ENCODE results near the gene GPR137C.

The GPR137C gene

DNA sequence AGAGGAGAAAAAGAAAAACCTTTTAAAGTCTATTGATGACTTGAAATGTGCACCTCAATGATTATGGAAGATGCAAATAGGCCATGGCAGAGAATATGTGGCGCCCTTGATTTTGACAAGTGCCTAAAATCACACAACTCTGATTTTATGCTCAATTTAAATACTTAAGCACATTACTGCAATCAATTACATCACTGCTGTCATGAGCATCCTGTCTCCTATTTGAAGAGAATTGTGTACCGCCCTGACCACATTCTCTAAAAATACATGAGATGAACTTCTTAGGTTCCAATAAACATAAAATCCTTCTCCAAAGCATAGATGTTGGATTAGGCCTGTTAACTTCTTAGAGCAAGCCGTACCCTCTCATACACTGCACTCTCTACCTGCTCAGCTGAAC is 2.0 kb upstream of the GPR137C start:
- TF ChIP-seq, protein P1, sequence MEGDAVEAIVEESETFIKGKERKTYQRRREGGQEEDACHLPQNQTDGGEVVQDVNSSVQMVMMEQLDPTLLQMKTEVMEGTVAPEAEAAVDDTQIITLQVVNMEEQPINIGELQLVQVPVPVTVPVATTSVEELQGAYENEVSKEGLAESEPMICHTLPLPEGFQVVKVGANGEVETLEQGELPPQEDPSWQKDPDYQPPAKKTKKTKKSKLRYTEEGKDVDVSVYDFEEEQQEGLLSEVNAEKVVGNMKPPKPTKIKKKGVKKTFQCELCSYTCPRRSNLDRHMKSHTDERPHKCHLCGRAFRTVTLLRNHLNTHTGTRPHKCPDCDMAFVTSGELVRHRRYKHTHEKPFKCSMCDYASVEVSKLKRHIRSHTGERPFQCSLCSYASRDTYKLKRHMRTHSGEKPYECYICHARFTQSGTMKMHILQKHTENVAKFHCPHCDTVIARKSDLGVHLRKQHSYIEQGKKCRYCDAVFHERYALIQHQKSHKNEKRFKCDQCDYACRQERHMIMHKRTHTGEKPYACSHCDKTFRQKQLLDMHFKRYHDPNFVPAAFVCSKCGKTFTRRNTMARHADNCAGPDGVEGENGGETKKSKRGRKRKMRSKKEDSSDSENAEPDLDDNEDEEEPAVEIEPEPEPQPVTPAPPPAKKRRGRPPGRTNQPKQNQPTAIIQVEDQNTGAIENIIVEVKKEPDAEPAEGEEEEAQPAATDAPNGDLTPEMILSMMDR (conservative IDR thresholded peaks at IDR 0.05; ENCODE audit: low read depth, low read length) = no peak
- H3K4me3 ChIP-seq (ENCODE audit: low read depth, low read length) = no peak overlapping the region
- DNase-seq (ENCODE audit: low read depth) = no peak

- TF ChIP-seq, protein P1 (conservative IDR thresholded peaks at IDR 0.05; ENCODE audit: low read depth, low read length) = no peak
- DNase-seq (ENCODE audit: low read depth) = no peak
- H3K4me3 ChIP-seq (ENCODE audit: low read depth, low read length) = peak overlapping the region; percentile 96
These were observed 1.4 kb upstream of the GPR137C start for GRCh38 chr14:52551205-52551604.

DNA sequence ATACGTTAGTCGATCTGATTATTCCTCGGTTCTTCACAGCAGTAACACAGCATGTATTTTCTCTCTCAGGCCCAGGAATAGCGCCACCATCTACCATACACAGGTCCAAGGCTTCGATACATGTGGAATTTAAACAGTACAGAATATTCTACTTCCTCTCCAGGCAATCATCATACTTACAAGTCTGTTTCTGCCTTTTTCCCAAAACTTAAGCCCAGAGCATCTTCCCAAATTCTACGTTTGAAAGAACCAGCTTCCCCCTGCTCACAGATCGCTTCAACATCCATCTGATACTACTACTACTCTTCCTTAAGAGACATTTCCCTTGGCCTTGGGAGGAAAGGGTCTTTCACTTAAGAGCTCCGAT is 957 bp upstream of the GPR137C start:
- peak; percentile 67 for DNase-seq (ENCODE audit: low read depth)
- TF ChIP-seq, protein P1 (conservative IDR thresholded peaks at IDR 0.05; ENCODE audit: low read depth, low read length) = peak; percentile 59
- peak overlapping the region; percentile 96 for H3K4me3 ChIP-seq (ENCODE audit: low read depth, low read length)

GRCh38 chr14:52553002-52553670 is 500 bp downstream of the GPR137C start:
- DNase-seq (ENCODE audit: low read depth) = peak; percentile 17
- TF ChIP-seq, protein P1 (conservative IDR thresholded peaks at IDR 0.05; ENCODE audit: low read depth, low read length) = no peak
- H3K4me3 ChIP-seq (ENCODE audit: low read depth, low read length) = peak overlapping the region; percentile 58

- DNase-seq (ENCODE audit: low read depth) = peak; percentile 94
- TF ChIP-seq, protein P1 (conservative IDR thresholded peaks at IDR 0.05; ENCODE audit: low read depth, low read length) = no peak
- peak overlapping the region; percentile 58 for H3K4me3 ChIP-seq (ENCODE audit: low read depth, low read length)
These were observed 1.3 kb downstream of the GPR137C start for GRCh38 chr14:52553671-52554575.

GRCh38 chr14:52558688-52559087 is 6.1 kb downstream of the GPR137C start:
- no peak for DNase-seq (ENCODE audit: low read depth)
- H3K4me3 ChIP-seq (ENCODE audit: low read depth, low read length) = no peak overlapping the region
- TF ChIP-seq, protein P1 (conservative IDR thresholded peaks at IDR 0.05; ENCODE audit: low read depth, low read length) = no peak

Measured in choroid plexus epithelial cell (primary cell).